ENCODE data around the gene MYO7B. TPM values are rescaled to one million over a fixed set of nuclear protein-coding genes. Genes with fewer than 3 reads are reported as not detected.

MYO7B gene
- total and polyA plus RNA-seq, 2 donors (not counting 1 experiment from before 2014, with no cell fraction given): 5.0 to 68.2 TPM

DNA sequence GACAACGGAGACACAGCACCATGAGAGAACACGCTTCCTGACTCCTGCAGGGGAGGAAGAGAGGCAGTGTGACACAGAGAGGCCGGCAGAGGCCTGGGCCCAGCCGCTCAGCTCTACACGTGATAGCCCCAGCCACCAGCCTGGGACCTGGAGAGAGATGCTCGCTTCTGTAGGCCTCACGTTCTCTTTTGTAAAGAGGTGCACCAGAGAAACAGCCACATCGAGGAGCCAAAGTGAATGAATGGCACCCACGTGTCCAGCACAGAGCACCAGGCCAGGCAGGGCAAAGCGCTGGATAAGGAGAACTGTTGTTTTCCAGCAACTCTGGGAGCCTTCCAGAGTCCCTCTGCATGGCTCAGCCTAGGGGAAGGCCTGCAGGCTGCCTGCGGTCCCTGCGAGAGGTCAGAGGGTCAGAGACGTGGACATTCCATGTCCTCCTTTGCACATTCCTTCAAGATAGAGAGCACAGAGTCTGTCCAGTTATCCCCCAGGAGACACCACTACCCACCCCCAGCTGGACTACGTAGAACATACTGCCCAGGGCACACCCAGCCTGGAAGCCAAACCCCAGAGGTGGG, 125.7 kb downstream of the MYO7B start:
- DNase-seq: no peak
- no peak overlapping the region for H2AFZ ChIP-seq (ENCODE audit: insufficient read depth, low read depth, low read length, poor library complexity, severe bottlenecking)
- ChIA-PET CTCF (interaction anchor here (1.4 kb wide), 1 partner anchor 70 kb away, joined by 5 read pairs; no protein-coding TSS in a partner anchor), POLR2A (no interaction called here)
- H3K36me3 ChIP-seq (replicated peaks in 1 of 2; ENCODE audit: control extremely low read depth in 1 of 2, control insufficient read depth in 1 of 2, extremely low read depth in 1 of 2, insufficient read depth in 2 of 2, low read length in 1 of 2): no peaks in the 10 kb centered on the region
- no peak overlapping the region for H3K4me3 ChIP-seq (ENCODE audit: control extremely low read depth in 1 of 5, extremely low read depth in 1 of 5, insufficient read depth in 1 of 5, low read depth in 2 of 5, low read length in 4 of 5)
- H3K27me3 ChIP-seq (replicated peaks in 1 of 4; ENCODE audit: control extremely low read depth in 1 of 4, control insufficient read depth in 3 of 4, insufficient read depth in 4 of 4, low read length in 3 of 4): peaks cover 0 to 39% (median 21%) of the 10 kb centered on the region in 4 experiments
- H3K9me3 Mint-ChIP-seq (ENCODE audit: insufficient read depth): no peaks in the 10 kb centered on the region
- peaks cover 31% of the 10 kb centered on the region for H3K27me3 Mint-ChIP-seq
- no peak overlapping the region for H3K9ac ChIP-seq (ENCODE audit: low read length)
- no peak overlapping the region for H3K4me2 ChIP-seq (replicated peaks; ENCODE audit: low read depth, low read length, poor library complexity, severe bottlenecking)
- no peak for TF ChIP-seq EZH2 (IDR thresholded peaks at IDR 0.05; ENCODE audit: borderline replicate concordance, insufficient read depth, low read depth, low read length, poor library complexity, severe bottlenecking)
- TF ChIP-seq, protein P1, sequence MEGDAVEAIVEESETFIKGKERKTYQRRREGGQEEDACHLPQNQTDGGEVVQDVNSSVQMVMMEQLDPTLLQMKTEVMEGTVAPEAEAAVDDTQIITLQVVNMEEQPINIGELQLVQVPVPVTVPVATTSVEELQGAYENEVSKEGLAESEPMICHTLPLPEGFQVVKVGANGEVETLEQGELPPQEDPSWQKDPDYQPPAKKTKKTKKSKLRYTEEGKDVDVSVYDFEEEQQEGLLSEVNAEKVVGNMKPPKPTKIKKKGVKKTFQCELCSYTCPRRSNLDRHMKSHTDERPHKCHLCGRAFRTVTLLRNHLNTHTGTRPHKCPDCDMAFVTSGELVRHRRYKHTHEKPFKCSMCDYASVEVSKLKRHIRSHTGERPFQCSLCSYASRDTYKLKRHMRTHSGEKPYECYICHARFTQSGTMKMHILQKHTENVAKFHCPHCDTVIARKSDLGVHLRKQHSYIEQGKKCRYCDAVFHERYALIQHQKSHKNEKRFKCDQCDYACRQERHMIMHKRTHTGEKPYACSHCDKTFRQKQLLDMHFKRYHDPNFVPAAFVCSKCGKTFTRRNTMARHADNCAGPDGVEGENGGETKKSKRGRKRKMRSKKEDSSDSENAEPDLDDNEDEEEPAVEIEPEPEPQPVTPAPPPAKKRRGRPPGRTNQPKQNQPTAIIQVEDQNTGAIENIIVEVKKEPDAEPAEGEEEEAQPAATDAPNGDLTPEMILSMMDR (IDR thresholded peaks at IDR 0.05): no peak
- no peak for ATAC-seq (ENCODE audit: low read depth)
- intact Hi-C loops (cut with micrococcal nuclease): no loop called here
- H3K4me1 ChIP-seq (ENCODE audit: control insufficient read depth in 2 of 2, insufficient read depth in 2 of 2, low read length in 2 of 2): peaks cover 0 to 10% of the 10 kb centered on the region in 2 donors
- no peak overlapping the region for H3K27ac ChIP-seq (ENCODE audit: low read length in 2 of 2)
- H4K20me1 ChIP-seq (ENCODE audit: control insufficient read depth, insufficient read depth, low read length, poor library complexity, severe bottlenecking): no peaks in the 10 kb centered on the region
- WGBS (ENCODE audit: insufficient coverage): 94% methylated on average over 14 of the region's 14 CpGs
- peaks cover 0 to 20% (median 0%) of the 10 kb centered on the region in 3 donors for H3K9me3 ChIP-seq (ENCODE audit: control extremely low read depth in 1 of 3, control insufficient read depth in 2 of 3, insufficient read depth in 1 of 3, low read length in 2 of 3)
- peaks cover 9% of the 10 kb centered on the region for H3K4me1 Mint-ChIP-seq
- H3K79me2 ChIP-seq (ENCODE audit: control insufficient read depth, insufficient read depth, low read length): no peaks in the 10 kb centered on the region
- no peak overlapping the region for H3K4me3 Mint-ChIP-seq
- no peak overlapping the region for H3K27ac Mint-ChIP-seq

DNA sequence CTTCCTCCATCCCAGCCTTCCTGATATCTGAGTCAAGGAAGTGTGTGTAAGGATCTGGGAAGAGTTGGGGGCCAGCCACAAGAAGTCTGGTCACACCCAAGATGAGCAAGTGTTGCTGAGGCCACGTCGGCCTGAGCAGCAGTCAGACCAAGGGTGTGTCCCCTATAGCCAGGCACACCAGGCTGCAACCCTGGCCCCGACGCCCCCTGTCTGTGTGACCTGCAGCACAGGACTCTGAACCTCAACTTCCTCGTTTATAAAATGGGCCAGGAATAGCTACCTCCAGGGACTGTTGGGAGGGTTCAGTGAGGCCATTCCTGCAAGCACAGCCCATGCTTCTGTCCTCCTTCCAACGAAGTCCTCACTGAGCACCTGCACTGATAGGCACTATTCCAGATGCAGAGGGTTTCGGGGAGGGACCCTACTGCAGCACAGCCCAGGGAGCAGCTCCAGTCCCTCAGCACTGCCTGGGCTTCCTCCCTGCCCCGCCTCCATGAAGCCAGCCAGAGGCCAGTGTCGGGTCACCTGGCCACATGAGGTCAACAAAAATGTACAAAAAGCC, 126.5 kb downstream of the MYO7B start:
- CTCF ChIA-PET: interaction anchor here (1.6 kb wide), 1 partner anchor 71 kb away, joined by 4 read pairs; no protein-coding TSS in a partner anchor
- Histone ChIP-seq H4K20me1 (ENCODE audit: control insufficient read depth, insufficient read depth, low read length, poor library complexity, severe bottlenecking) (no peaks in the 10 kb centered on the region), H3K9me3 (ENCODE audit: control extremely low read depth in 1 of 3, control insufficient read depth in 2 of 3, insufficient read depth in 1 of 3, low read length in 2 of 3) (peaks cover 0 to 20% (median 1%) of the 10 kb centered on the region in 3 donors), H3K4me1 (ENCODE audit: control insufficient read depth in 2 of 2, insufficient read depth in 2 of 2, low read length in 2 of 2) (peaks cover 0 to 10% of the 10 kb centered on the region in 2 donors), H3K79me2 (ENCODE audit: control insufficient read depth, insufficient read depth, low read length) (no peaks in the 10 kb centered on the region), H3K9ac (ENCODE audit: low read length) (no peak overlapping the region), H3K4me2 (replicated peaks; ENCODE audit: low read depth, low read length, poor library complexity, severe bottlenecking) (no peak overlapping the region), H3K27ac (ENCODE audit: low read length in 2 of 2) (no peak overlapping the region), H3K27me3 (replicated peaks in 1 of 4; ENCODE audit: control extremely low read depth in 1 of 4, control insufficient read depth in 3 of 4, insufficient read depth in 4 of 4, low read length in 3 of 4) (peaks cover 0 to 39% (median 21%) of the 10 kb centered on the region in 4 experiments), H2AFZ (ENCODE audit: insufficient read depth, low read depth, low read length, poor library complexity, severe bottlenecking) (no peak overlapping the region), H3K36me3 (replicated peaks in 1 of 2; ENCODE audit: control extremely low read depth in 1 of 2, control insufficient read depth in 1 of 2, extremely low read depth in 1 of 2, insufficient read depth in 2 of 2, low read length in 1 of 2) (no peaks in the 10 kb centered on the region), H3K4me3 (ENCODE audit: control extremely low read depth in 1 of 5, extremely low read depth in 1 of 5, insufficient read depth in 1 of 5, low read depth in 2 of 5, low read length in 4 of 5) (no peak overlapping the region)
- peaks cover 9% of the 10 kb centered on the region for H3K4me1 Mint-ChIP-seq
- no peaks in the 10 kb centered on the region for H3K9me3 Mint-ChIP-seq (ENCODE audit: insufficient read depth)
- POLR2A ChIA-PET: no interaction called here
- intact Hi-C loops (cut with micrococcal nuclease): no loop called here
- DNase-seq (no peak), ATAC-seq (ENCODE audit: low read depth) (no peak)
- no peak for TF ChIP-seq EZH2 (IDR thresholded peaks at IDR 0.05; ENCODE audit: borderline replicate concordance, insufficient read depth, low read depth, low read length, poor library complexity, severe bottlenecking)
- TF ChIP-seq, protein P1 (IDR thresholded peaks at IDR 0.05): no peak
- peaks cover 38% of the 10 kb centered on the region for H3K27me3 Mint-ChIP-seq
- WGBS (ENCODE audit: insufficient coverage): 66% methylated on average over 9 of the region's 9 CpGs
- no peak overlapping the region for H3K27ac Mint-ChIP-seq
- H3K4me3 Mint-ChIP-seq: no peak overlapping the region

Data from B cell (primary cell).